AG04449 (cell line): ENCODE measurements around the gene PPM1A.
"Not testable (repeated sequence)": the region's sequence is repeated elsewhere in the genome, so short reads cannot be mapped to it uniquely, and the experiment has no call there.

Source experiments
- CTCF ChIA-PET: fragments of 350-600 bp; formaldehyde crosslinking; extraction: SDS; loops from one replicate; lab custom pipeline; 2021; ENCODE audit warnings: antibody characterized with exemption; lab: Yijun Ruan, JAX
- POLR2A ChIA-PET: fragments of 400-600, 350-600 bp; formaldehyde crosslinking; extraction: SDS; loops from one replicate; lab custom pipeline; 2020; ENCODE audit warnings: antibody characterized with exemption, inconsistent platforms; lab: Yijun Ruan, JAX
- DNase-seq: peaks from one replicate; pipeline ENCODE4 v3.0.0-alpha.2; 2010; ENCODE audit warnings: low read depth, low spot score
- H3K4me3 ChIP-seq: 2 replicates; pipeline ENCODE4 v1.5.1; 2011; ENCODE audit warnings: low read depth, mild to moderate bottlenecking, control low read depth, low read length
- CTCF ChIP-seq: IDR thresholded peaks from one replicate; pipeline ENCODE4 v1.5.1; 2011; ENCODE audit warnings: mild to moderate bottlenecking, moderate library complexity, low read length, control low read depth, inconsistent platforms; ENCODE audit not compliant: insufficient read depth; ENCODE audit errors: missing control alignments

The PPM1A gene

GRCh38 chr14:60311417-60311816 lies 62.4 kb downstream of the PPM1A start:
- POLR2A ChIA-PET, result no interaction called here
- no peak overlapping the region for H3K4me3 ChIP-seq
- no peak for DNase-seq
- TF ChIP-seq CTCF, result no peak
- CTCF ChIA-PET, result no interaction called here

- TF ChIP-seq CTCF, result no peak
- ChIA-PET POLR2A (no interaction called here), CTCF (interaction anchor here (1.0 kb wide), 1 partner anchor 19 kb away, joined by 3 read pairs; no protein-coding TSS in a partner anchor)
- DNase-seq, result no peak
- no peak overlapping the region for H3K4me3 ChIP-seq
Measured at GRCh38 chr14:60313093-60313492, 64.1 kb downstream of the PPM1A start.

GRCh38 chr14:60315196-60315990 lies 66.4 kb downstream of the PPM1A start:
- H3K4me3 ChIP-seq, result no peak overlapping the region
- ChIA-PET CTCF (interaction anchor here (0.8 kb wide), 1 partner anchor 17 kb away, joined by 3 read pairs; no protein-coding TSS in a partner anchor), POLR2A (no interaction called here)
- TF ChIP-seq CTCF, result no peak
- DNase-seq, result no peak

- TF ChIP-seq CTCF, result no peak
- H3K4me3 ChIP-seq, result no peak overlapping the region
- ChIA-PET POLR2A (no interaction called here), CTCF (no interaction called here)
- DNase-seq, result no peak
Measured at GRCh38 chr14:60317609-60318008, 68.6 kb downstream of the PPM1A start.

GRCh38 chr14:60320860-60321259 lies 71.8 kb downstream of the PPM1A start:
- H3K4me3 ChIP-seq, POLR2A ChIA-PET, DNase-seq: not testable (repeated sequence)
- CTCF ChIA-PET, result interaction anchor here (1.0 to 4.2 kb wide), 2 partner anchors 11 to 29 kb away, joined by 3 to 22 read pairs; no protein-coding TSS in a partner anchor

- ChIA-PET CTCF (interaction anchor here (0.9 to 4.2 kb wide), 2 partner anchors 9 to 27 kb away, joined by 4 to 22 read pairs; no protein-coding TSS in a partner anchor), POLR2A (no interaction called here)
- no peak for DNase-seq
- TF ChIP-seq CTCF, result no peak
- no peak overlapping the region for H3K4me3 ChIP-seq
Measured at GRCh38 chr14:60323199-60323896, 74.3 kb downstream of the PPM1A start.
